SK-N-SH (cell line): Measurements from ENCODE around the gene MAP6. TPM values are rescaled to one million over a fixed set of nuclear protein-coding genes. Genes with fewer than 3 reads are reported as not detected.

ENCODE experiments used
- CTCF ChIA-PET: fragments of 300-600, 350-600 bp; formaldehyde crosslinking; extraction: SDS; loops from one replicate; lab custom pipeline; 2021; lab: Yijun Ruan, JAX
- POLR2A ChIA-PET: fragments of 350-600 bp; sonication (Branson Sonifier 250); formaldehyde crosslinking; extraction: SDS; loops from one replicate; lab custom pipeline; 2020; ENCODE audit warnings: antibody characterized with exemption, inconsistent platforms; lab: Yijun Ruan, JAX
- DNase-seq: peaks from one replicate; pipeline ENCODE4 v3.0.0; 2012
- H2AFZ ChIP-seq: fragments of 200-600 bp; sonication (generic); 2 replicates; pipeline ENCODE4 v1.8.1; 2016; ENCODE audit warnings: antibody characterized with exemption, mild to moderate bottlenecking, low read depth
- H3F3A ChIP-seq: fragments of 200-600 bp; sonication (generic); replicated peaks from 2 replicates; pipeline ENCODE3; 2016; ENCODE audit warnings: antibody characterized with exemption, mild to moderate bottlenecking; ENCODE audit not compliant: insufficient read depth
- H3K27ac ChIP-seq, 2 experiments: fragments of 200-500 bp in 1 of 2; fragments of 200-600 bp in 1 of 2; sonication (Bioruptor generic) in 1 of 2; sonication (generic), shearing (Covaris generic) in 1 of 2; 2 replicates each; pipeline versions ENCODE4 v1.5.1 to v1.6.1; 2014 to 2016; ENCODE audit warnings: low read depth in 2 of 2, inconsistent platforms in 1 of 2, low read length in 1 of 2, mild to moderate bottlenecking in 1 of 2, mixed read lengths in 1 of 2
- H3K27me3 ChIP-seq: fragments of 200-600 bp; sonication (generic), shearing (Covaris generic); 2 replicates; pipeline ENCODE4 v1.6.1; 2016; ENCODE audit warnings: mixed run types; ENCODE audit not compliant: insufficient read depth
- H3K36me3 ChIP-seq, 2 experiments: fragments of 200-500 bp in 1 of 2; fragments of 200-600 bp in 1 of 2; sonication (Bioruptor generic) in 1 of 2; sonication (generic) in 1 of 2; replicated peaks in 1 of 2; 2 replicates each; pipeline versions ENCODE3 to v1.5.1; 2014 to 2016; ENCODE audit warnings: low read length in 1 of 2, mild to moderate bottlenecking in 1 of 2; ENCODE audit not compliant: insufficient read depth in 2 of 2, control insufficient read depth in 1 of 2
- H3K4me1 ChIP-seq, 2 experiments: fragments of 200-500 bp in 1 of 2; fragments of 200-600 bp in 1 of 2; sonication (Bioruptor generic) in 1 of 2; sonication (generic), shearing (Covaris generic) in 1 of 2; 2 replicates each; pipeline versions ENCODE4 v1.5.1 to v1.6.1; 2014 to 2016; ENCODE audit warnings: low read depth in 1 of 2, low read length in 1 of 2, mixed run types in 1 of 2; ENCODE audit not compliant: insufficient read depth in 2 of 2, control insufficient read depth in 1 of 2
- H3K4me2 ChIP-seq: fragments of 200-600 bp; sonication (generic), shearing (Covaris generic); 2 replicates; pipeline ENCODE4 v1.6.1; 2017; ENCODE audit warnings: mixed run types
- H3K4me3 ChIP-seq, 2 experiments: fragments of 200-500 bp in 1 of 2; fragments of 200-600 bp in 1 of 2; sonication (Bioruptor generic) in 1 of 2; sonication (generic), shearing (Covaris generic) in 1 of 2; 2 replicates each; pipeline versions ENCODE4 v1.5.1 to v1.8.1; 2014 to 2016; ENCODE audit warnings: low read depth in 2 of 2, inconsistent platforms in 1 of 2, low read length in 1 of 2, mild to moderate bottlenecking in 1 of 2, mixed read lengths in 1 of 2, moderate library complexity in 1 of 2
- H3K79me2 ChIP-seq: fragments of 200-600 bp; sonication (generic); 2 replicates; pipeline ENCODE4 v1.8.1; 2017; ENCODE audit warnings: mild to moderate bottlenecking; ENCODE audit not compliant: insufficient read depth
- H3K9ac ChIP-seq: fragments of 200-600 bp; sonication (generic); 2 replicates; pipeline ENCODE4 v1.6.1; 2017; ENCODE audit warnings: mixed run types
- H3K9me2 ChIP-seq: fragments of 200-600 bp; sonication (generic); 2 replicates; pipeline ENCODE4 v1.6.1; 2017; ENCODE audit warnings: mixed run types
- H3K9me3 ChIP-seq: fragments of 200-600 bp; sonication (generic); 2 replicates; pipeline ENCODE4 v1.6.1; 2017; ENCODE audit warnings: mixed run types, mild to moderate bottlenecking, moderate library complexity
- H4K20me1 ChIP-seq: fragments of 200-600 bp; sonication (generic); 2 replicates; pipeline ENCODE4 v1.6.1; 2017; ENCODE audit warnings: mild to moderate bottlenecking, mixed run types; ENCODE audit not compliant: insufficient read depth
- CHD2 ChIP-seq: fragments of 150-350 bp; IDR thresholded peaks from 2 replicates; pipeline ENCODE4 v1.6.1; 2018; ENCODE audit warnings: low read length; ENCODE audit not compliant: partially characterized antibody
- EP300 ChIP-seq, 2 experiments: IDR thresholded peaks; 2 replicates each; pipeline versions ENCODE4 v1.4.0 to v1.6.1; 2012; ENCODE audit warnings: borderline replicate concordance in 1 of 2, low read depth in 1 of 2, low read length in 1 of 2
- EZH2phosphoT487 ChIP-seq: fragments of 200-600 bp; sonication (generic); IDR thresholded peaks from 2 replicates; pipeline ENCODE4 v1.6.1; 2017; ENCODE audit warnings: low read depth, mixed run types, mild to moderate bottlenecking, antibody characterized with exemption, moderate library complexity, borderline replicate concordance
- FOSL2 ChIP-seq: IDR thresholded peaks from 2 replicates; pipeline ENCODE4 v1.4.0; 2012; ENCODE audit warnings: low read depth, mild to moderate bottlenecking, moderate library complexity, borderline replicate concordance
- FOXJ3 ChIP-seq: sonication (generic); formaldehyde crosslinking; IDR thresholded peaks from 2 replicates; pipeline ENCODE4 v1.5.1; 2020; ENCODE audit warnings: mild to moderate bottlenecking, missing genetic modification reagents
- MEF2A ChIP-seq: IDR thresholded peaks from 2 replicates; pipeline ENCODE4 v1.4.0; 2012; ENCODE audit warnings: low read depth, borderline replicate concordance
- MXI1 ChIP-seq: IDR thresholded peaks from 2 replicates; pipeline ENCODE4 v1.6.1; 2012; ENCODE audit warnings: mild to moderate bottlenecking, low read depth, low read length, improper control_type of control experiment
- NRF1 ChIP-seq: IDR thresholded peaks from 2 replicates; pipeline ENCODE4 v1.6.1; 2012; ENCODE audit warnings: low read depth, mild to moderate bottlenecking, low read length
- POLR2AphosphoS5 ChIP-seq: IDR thresholded peaks from 2 replicates; pipeline ENCODE4 v1.6.1; 2012; ENCODE audit warnings: low read depth, low read length
- RAD21 ChIP-seq: IDR thresholded peaks from 2 replicates; pipeline ENCODE4 v1.6.1; 2012; ENCODE audit warnings: mild to moderate bottlenecking, low read length
- RCOR1 ChIP-seq: fragments of 150-350 bp; IDR thresholded peaks from 2 replicates; pipeline ENCODE4 v1.6.1; 2017; ENCODE audit warnings: antibody characterized with exemption, low read length
- RFX5 ChIP-seq: IDR thresholded peaks from 2 replicates; pipeline ENCODE4 v1.6.1; 2012; ENCODE audit warnings: mild to moderate bottlenecking, improper control_type of control experiment, low read length
- RXRA ChIP-seq: IDR thresholded peaks from 2 replicates; pipeline ENCODE4 v1.4.0; 2012; ENCODE audit warnings: low read depth, mild to moderate bottlenecking, borderline replicate concordance
- SIN3A ChIP-seq: IDR thresholded peaks from 2 replicates; pipeline ENCODE4 v1.6.1; 2012; ENCODE audit warnings: low read depth, mild to moderate bottlenecking, low read length, moderate library complexity, borderline replicate concordance
- SMC3 ChIP-seq: IDR thresholded peaks from 2 replicates; pipeline ENCODE4 v1.6.1; 2012; ENCODE audit warnings: low read depth, low read length, improper control_type of control experiment
- TAF1 ChIP-seq: IDR thresholded peaks from 2 replicates; pipeline ENCODE4 v1.6.1; 2012; ENCODE audit warnings: low read depth, mild to moderate bottlenecking, low read length, moderate library complexity, borderline replicate concordance
- TCF12 ChIP-seq: IDR thresholded peaks from 2 replicates; pipeline ENCODE4 v1.4.0; 2012
- YY1 ChIP-seq: IDR thresholded peaks from 2 replicates; pipeline ENCODE4 v1.4.0; 2012; ENCODE audit warnings: low read depth, mild to moderate bottlenecking
- WGBS: methylation state at CpG from one replicate; pipeline ENCODE4 v1.1.6; 2017; ENCODE audit warnings: low lambda C conversion rate; 5-methylcytosine and 5-hydroxymethylcytosine counted together
- polyA plus RNA-seq, 3 experiments: library from polyadenylated mRNA; depleted of rRNA; stranded (reverse); fragments of >200 nt; gene quantifications; 2 replicates each; pipeline ENCODE4 v1.2.3, GENCODE V29; 2012
- TF ChIP-seq, protein P1 (sequence below): fragments of 200-600 bp; sonication (generic); IDR thresholded peaks from 2 replicates; pipeline ENCODE4 v1.6.1; 2017; ENCODE audit warnings: antibody characterized with exemption, mild to moderate bottlenecking, moderate library complexity
- TF ChIP-seq, protein P2 (sequence below): IDR thresholded peaks from 2 replicates; pipeline ENCODE4 v1.4.0; 2012; ENCODE audit warnings: low read depth, borderline replicate concordance
- TF ChIP-seq, protein P3 (sequence below): IDR thresholded peaks from 2 replicates; pipeline ENCODE4; 2012
- TF ChIP-seq, protein P4 (sequence below): fragments of 150-350 bp; IDR thresholded peaks from 2 replicates; pipeline ENCODE4 v1.6.1; 2016; ENCODE audit warnings: mild to moderate bottlenecking, low read depth, low read length

The MAP6 gene
- polyA plus RNA-seq, 1 of the 3 experiments (the other 2 are of a cell fraction): 11.1 TPM

DNA sequence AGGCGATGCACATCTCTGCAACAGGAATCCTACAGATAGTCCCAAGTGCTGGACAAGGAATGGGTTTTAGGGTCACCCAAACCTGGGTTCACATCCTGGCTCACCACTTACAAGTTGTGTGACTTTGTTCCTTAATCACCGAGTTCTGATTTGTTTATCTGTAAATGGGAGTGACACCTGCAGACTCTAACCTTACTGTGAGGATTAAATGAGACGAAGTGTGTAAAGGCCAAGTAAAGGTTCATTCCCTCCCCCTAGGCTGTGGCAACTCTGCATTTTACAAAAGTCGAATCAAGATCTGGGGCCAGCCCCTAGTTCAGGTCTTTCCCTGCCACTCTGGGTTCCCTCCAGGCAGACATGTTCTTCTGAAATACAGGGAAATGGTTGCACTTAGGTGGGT is 71.9 kb downstream of the MAP6 start:
- no peak overlapping the region for H2AFZ ChIP-seq
- ChIA-PET POLR2A (interaction anchor here (1.4 kb wide), 1 partner anchor 13 kb away, joined by 8 read pairs; no protein-coding TSS in a partner anchor), CTCF (interaction anchor here (1.0 to 3.0 kb wide), 18 partner anchors 9 to 126 kb away, joined by 3 to 28 read pairs (median 5); partner anchors contain the start of gene MAP6)
- no peaks in the 10 kb centered on the region for H3K36me3 ChIP-seq
- no peaks in the 10 kb centered on the region for H4K20me1 ChIP-seq
- H3K9ac ChIP-seq: no peak overlapping the region
- H3K4me1 ChIP-seq: peaks cover 0 to 13% of the 10 kb centered on the region in 2 experiments; a peak in 1 of 4 replicates
- TF ChIP-seq FOXJ3: no peak
- no peak for TF ChIP-seq YY1
- TF ChIP-seq RXRA: no peak
- TF ChIP-seq, protein P1, sequence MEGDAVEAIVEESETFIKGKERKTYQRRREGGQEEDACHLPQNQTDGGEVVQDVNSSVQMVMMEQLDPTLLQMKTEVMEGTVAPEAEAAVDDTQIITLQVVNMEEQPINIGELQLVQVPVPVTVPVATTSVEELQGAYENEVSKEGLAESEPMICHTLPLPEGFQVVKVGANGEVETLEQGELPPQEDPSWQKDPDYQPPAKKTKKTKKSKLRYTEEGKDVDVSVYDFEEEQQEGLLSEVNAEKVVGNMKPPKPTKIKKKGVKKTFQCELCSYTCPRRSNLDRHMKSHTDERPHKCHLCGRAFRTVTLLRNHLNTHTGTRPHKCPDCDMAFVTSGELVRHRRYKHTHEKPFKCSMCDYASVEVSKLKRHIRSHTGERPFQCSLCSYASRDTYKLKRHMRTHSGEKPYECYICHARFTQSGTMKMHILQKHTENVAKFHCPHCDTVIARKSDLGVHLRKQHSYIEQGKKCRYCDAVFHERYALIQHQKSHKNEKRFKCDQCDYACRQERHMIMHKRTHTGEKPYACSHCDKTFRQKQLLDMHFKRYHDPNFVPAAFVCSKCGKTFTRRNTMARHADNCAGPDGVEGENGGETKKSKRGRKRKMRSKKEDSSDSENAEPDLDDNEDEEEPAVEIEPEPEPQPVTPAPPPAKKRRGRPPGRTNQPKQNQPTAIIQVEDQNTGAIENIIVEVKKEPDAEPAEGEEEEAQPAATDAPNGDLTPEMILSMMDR: no peak
- TF ChIP-seq MXI1: no peak
- no peak for TF ChIP-seq SMC3
- no peak for TF ChIP-seq RFX5
- no peak for TF ChIP-seq NRF1
- no peak for TF ChIP-seq TAF1
- no peak for TF ChIP-seq MEF2A
- TF ChIP-seq EP300 (IDR thresholded peaks at IDR 0.05; ENCODE audit: borderline replicate concordance in 1 of 2, low read depth in 1 of 2, low read length in 1 of 2): no peak
- no peak for TF ChIP-seq SIN3A
- TF ChIP-seq TCF12: no peak
- H3K9me2 ChIP-seq: no peaks in the 10 kb centered on the region
- H3K9me3 ChIP-seq: no peaks in the 10 kb centered on the region
- WGBS: 74% methylated on average over 4 of the region's 4 CpGs
- H3K27ac ChIP-seq: no peak overlapping the region
- no peaks in the 10 kb centered on the region for H3K79me2 ChIP-seq
- H3K27me3 ChIP-seq: no peaks in the 10 kb centered on the region
- DNase-seq: no peak
- H3K4me2 ChIP-seq: no peak overlapping the region
- H3F3A ChIP-seq: no peaks in the 10 kb centered on the region
- H3K4me3 ChIP-seq: no peak overlapping the region

DNA sequence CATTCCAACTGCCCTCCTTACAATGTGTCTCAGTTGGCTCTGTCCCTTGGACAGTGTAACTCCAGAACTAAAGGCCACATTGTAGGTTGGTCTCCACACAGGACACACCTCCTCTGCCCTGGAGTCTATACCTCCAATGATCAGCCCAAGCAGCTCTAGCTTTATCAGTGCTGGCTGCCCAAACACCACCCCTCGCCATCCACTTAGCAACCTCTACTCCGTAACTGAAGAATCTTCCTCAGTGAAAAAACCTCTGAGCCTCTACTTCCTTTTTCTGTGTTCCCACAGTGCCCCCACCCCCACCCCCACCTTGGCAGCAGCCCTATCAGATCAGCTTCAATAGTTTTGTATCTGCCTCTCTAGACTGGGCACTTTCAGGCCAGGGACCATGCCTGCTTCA is 73.4 kb downstream of the MAP6 start:
- H2AFZ ChIP-seq: no peak overlapping the region
- H3K9me2 ChIP-seq: no peaks in the 10 kb centered on the region
- ChIA-PET POLR2A (interaction anchor here (1.5 to 1.8 kb wide), 2 partner anchors 12 to 70 kb away, joined by 4 to 8 read pairs; no protein-coding TSS in a partner anchor), CTCF (interaction anchor here (0.9 to 2.1 kb wide), 4 partner anchors 12 to 110 kb away, joined by 3 to 5 read pairs (median 4); no protein-coding TSS in a partner anchor)
- no peaks in the 10 kb centered on the region for H3K36me3 ChIP-seq
- no peak overlapping the region for H3K9ac ChIP-seq
- no peak overlapping the region for H3K4me3 ChIP-seq
- H3K9me3 ChIP-seq: no peaks in the 10 kb centered on the region
- H3F3A ChIP-seq: no peaks in the 10 kb centered on the region
- no peak for DNase-seq
- no peaks in the 10 kb centered on the region for H3K27me3 ChIP-seq
- peaks cover 0 to 18% of the 10 kb centered on the region in 2 experiments; a peak in 1 of 4 replicates for H3K4me1 ChIP-seq
- no peak overlapping the region for H3K27ac ChIP-seq
- no peak overlapping the region for H3K4me2 ChIP-seq
- no peaks in the 10 kb centered on the region for H3K79me2 ChIP-seq
- H4K20me1 ChIP-seq: no peaks in the 10 kb centered on the region
- 92% methylated on average over 2 of the region's 2 CpGs for WGBS
- no peak for TF ChIP-seq TAF1
- TF ChIP-seq RCOR1: no peak
- TF ChIP-seq POLR2AphosphoS5: no peak
- TF ChIP-seq RFX5: no peak
- TF ChIP-seq EZH2phosphoT487: no peak
- no peak for TF ChIP-seq FOSL2
- TF ChIP-seq CHD2: no peak
- TF ChIP-seq, protein P2, sequence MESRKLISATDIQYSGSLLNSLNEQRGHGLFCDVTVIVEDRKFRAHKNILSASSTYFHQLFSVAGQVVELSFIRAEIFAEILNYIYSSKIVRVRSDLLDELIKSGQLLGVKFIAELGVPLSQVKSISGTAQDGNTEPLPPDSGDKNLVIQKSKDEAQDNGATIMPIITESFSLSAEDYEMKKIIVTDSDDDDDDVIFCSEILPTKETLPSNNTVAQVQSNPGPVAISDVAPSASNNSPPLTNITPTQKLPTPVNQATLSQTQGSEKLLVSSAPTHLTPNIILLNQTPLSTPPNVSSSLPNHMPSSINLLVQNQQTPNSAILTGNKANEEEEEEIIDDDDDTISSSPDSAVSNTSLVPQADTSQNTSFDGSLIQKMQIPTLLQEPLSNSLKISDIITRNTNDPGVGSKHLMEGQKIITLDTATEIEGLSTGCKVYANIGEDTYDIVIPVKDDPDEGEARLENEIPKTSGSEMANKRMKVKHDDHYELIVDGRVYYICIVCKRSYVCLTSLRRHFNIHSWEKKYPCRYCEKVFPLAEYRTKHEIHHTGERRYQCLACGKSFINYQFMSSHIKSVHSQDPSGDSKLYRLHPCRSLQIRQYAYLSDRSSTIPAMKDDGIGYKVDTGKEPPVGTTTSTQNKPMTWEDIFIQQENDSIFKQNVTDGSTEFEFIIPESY: no peak
- TF ChIP-seq, protein P3, sequence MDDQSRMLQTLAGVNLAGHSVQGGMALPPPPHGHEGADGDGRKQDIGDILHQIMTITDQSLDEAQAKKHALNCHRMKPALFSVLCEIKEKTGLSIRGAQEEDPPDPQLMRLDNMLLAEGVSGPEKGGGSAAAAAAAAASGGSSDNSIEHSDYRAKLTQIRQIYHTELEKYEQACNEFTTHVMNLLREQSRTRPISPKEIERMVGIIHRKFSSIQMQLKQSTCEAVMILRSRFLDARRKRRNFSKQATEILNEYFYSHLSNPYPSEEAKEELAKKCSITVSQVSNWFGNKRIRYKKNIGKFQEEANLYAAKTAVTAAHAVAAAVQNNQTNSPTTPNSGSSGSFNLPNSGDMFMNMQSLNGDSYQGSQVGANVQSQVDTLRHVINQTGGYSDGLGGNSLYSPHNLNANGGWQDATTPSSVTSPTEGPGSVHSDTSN: no peak
- TF ChIP-seq, protein P4, sequence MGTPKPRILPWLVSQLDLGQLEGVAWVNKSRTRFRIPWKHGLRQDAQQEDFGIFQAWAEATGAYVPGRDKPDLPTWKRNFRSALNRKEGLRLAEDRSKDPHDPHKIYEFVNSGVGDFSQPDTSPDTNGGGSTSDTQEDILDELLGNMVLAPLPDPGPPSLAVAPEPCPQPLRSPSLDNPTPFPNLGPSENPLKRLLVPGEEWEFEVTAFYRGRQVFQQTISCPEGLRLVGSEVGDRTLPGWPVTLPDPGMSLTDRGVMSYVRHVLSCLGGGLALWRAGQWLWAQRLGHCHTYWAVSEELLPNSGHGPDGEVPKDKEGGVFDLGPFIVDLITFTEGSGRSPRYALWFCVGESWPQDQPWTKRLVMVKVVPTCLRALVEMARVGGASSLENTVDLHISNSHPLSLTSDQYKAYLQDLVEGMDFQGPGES: no peak
- TF ChIP-seq RAD21: no peak
